HEK293T (cell line): ENCODE results near the gene SACS.

ENCODE experiments used
- FOXA1 ChIP-seq: fragments of 450-650 bp; IDR thresholded peaks from 2 replicates; pipeline ENCODE4 v1.6.1; 2016; ENCODE audit warnings: mild to moderate bottlenecking
- LEF1 ChIP-seq: fragments of 450-650 bp; IDR thresholded peaks from 2 replicates; pipeline ENCODE4 v1.6.1; 2017; ENCODE audit warnings: mild to moderate bottlenecking, borderline replicate concordance

GRCh38 chr13:23458989-23459388 is 25.5 kb upstream of the SACS start:
- TF ChIP-seq FOXA1 = no peak
- no peak for TF ChIP-seq LEF1
